HepG2 (cell line): ENCODE results near the gene COPS3. TPM values are rescaled to one million over a fixed set of nuclear protein-coding genes. Genes with fewer than 3 reads are reported as not detected.

ENCODE experiments used
- AGO2 ChIP-seq: fragments of 200-400 bp; formaldehyde crosslinking; optimal IDR thresholded peaks from 2 replicates; pipeline ENCODE3; 2017; ENCODE audit warnings: mild to moderate bottlenecking, low read depth, low read length, moderate library complexity
- FOXJ3 ChIP-seq: sonication (generic); formaldehyde crosslinking; IDR thresholded peaks from 2 replicates; pipeline ENCODE4 v1.4.0; 2020; ENCODE audit warnings: missing genetic modification reagents, mild to moderate bottlenecking, borderline replicate concordance
- GATA4 ChIP-seq: sonication (generic); IDR thresholded peaks from 2 replicates; pipeline ENCODE4 v1.6.1; 2016; ENCODE audit warnings: antibody characterized with exemption, low read depth, borderline replicate concordance
- HDAC6 ChIP-seq: fragments of 200-600 bp; sonication (generic); IDR thresholded peaks from 2 replicates; pipeline ENCODE4 v1.7.0; 2017; ENCODE audit warnings: mild to moderate bottlenecking, antibody characterized with exemption, low read length, low read depth
- KLF6 ChIP-seq: IDR thresholded peaks from 2 replicates; pipeline ENCODE4 v1.8.0; 2016; ENCODE audit warnings: missing biosample characterization, missing genetic modification reagents
- MATR3 ChIP-seq: sonication (generic); formaldehyde crosslinking; IDR thresholded peaks from 2 replicates; pipeline ENCODE4 v1.4.0; 2020; ENCODE audit warnings: missing genetic modification reagents
- PCBP2 ChIP-seq: fragments of 200-400 bp; formaldehyde crosslinking; optimal IDR thresholded peaks from 2 replicates; pipeline ENCODE3; 2018; ENCODE audit warnings: low read length, low read depth; ENCODE audit not compliant: poor library complexity, severe bottlenecking
- RELA ChIP-seq: sonication (generic); formaldehyde crosslinking; IDR thresholded peaks from 2 replicates; pipeline ENCODE4 v1.4.0; 2020; ENCODE audit warnings: missing genetic modification reagents
- SETDB1 ChIP-seq: sonication (generic); formaldehyde crosslinking; IDR thresholded peaks from 2 replicates; pipeline ENCODE4 v1.5.1; 2020; ENCODE audit warnings: missing genetic modification reagents, mild to moderate bottlenecking, borderline replicate concordance
- SRF ChIP-seq: IDR thresholded peaks from 2 replicates; pipeline ENCODE4 v1.6.1; 2011; ENCODE audit warnings: mild to moderate bottlenecking, low read depth, low read length, moderate library complexity
- ZKSCAN5 ChIP-seq: sonication (generic); formaldehyde crosslinking; IDR thresholded peaks from 2 replicates; pipeline ENCODE4 v1.5.1; 2020; ENCODE audit warnings: mild to moderate bottlenecking, missing genetic modification reagents
- ZMYM2 ChIP-seq: sonication (generic); formaldehyde crosslinking; IDR thresholded peaks from 2 replicates; pipeline ENCODE4 v1.8.0; 2022; ENCODE audit warnings: mild to moderate bottlenecking, missing genetic modification reagents
- ZNF354B ChIP-seq: sonication (generic); formaldehyde crosslinking; IDR thresholded peaks from 2 replicates; pipeline ENCODE4 v1.8.0; 2022; ENCODE audit warnings: mild to moderate bottlenecking, missing genetic modification reagents
- ZNF672 ChIP-seq: sonication (generic); formaldehyde crosslinking; IDR thresholded peaks from 2 replicates; pipeline ENCODE4 v1.8.1; 2022; ENCODE audit warnings: missing genetic modification reagents
- ZNF776 ChIP-seq: sonication (generic); formaldehyde crosslinking; IDR thresholded peaks from 2 replicates; pipeline ENCODE4 v1.4.0; 2020; ENCODE audit warnings: mild to moderate bottlenecking, missing genetic modification reagents
- polyA plus RNA-seq, 8 experiments: library from polyadenylated mRNA; depleted of rRNA in 3 of 8; stranded (reverse) in 7 of 8; unstranded in 1 of 8; fragments of >200 nt; fragmentation: Illumina TruSeq in 4 of 8; extraction: Trizol in 4 of 8; gene quantifications; 2 replicates each; pipeline versions ENCODE4 v1.2.1 to v1.2.3, GENCODE V29; 2011 to 2016; ENCODE audit warnings: low read depth in 4 of 8, missing spikeins in 1 of 8, mixed read lengths in 1 of 8; ENCODE audit not compliant: insufficient read depth in 1 of 8
- total RNA-seq, 5 experiments: library from RNA; depleted of rRNA; stranded (reverse); fragments of >200 nt; fragmentation: Illumina TruSeq; extraction: Trizol; gene quantifications; 2 replicates each; pipeline ENCODE4 v1.2.3, GENCODE V29; 2016; ENCODE audit warnings: low read depth in 1 of 5
- TF ChIP-seq, protein P1 (sequence below): sonication (generic); formaldehyde crosslinking; IDR thresholded peaks from 2 replicates; pipeline ENCODE4 v1.5.0; 2020; ENCODE audit warnings: missing genetic modification reagents, mild to moderate bottlenecking, borderline replicate concordance
- TF ChIP-seq, protein P2 (sequence below): sonication (generic); formaldehyde crosslinking; IDR thresholded peaks from 2 replicates; pipeline ENCODE4 v1.4.0; 2020; ENCODE audit warnings: low read depth, missing genetic modification reagents
- TF ChIP-seq, protein P3 (sequence below): sonication (generic); formaldehyde crosslinking; IDR thresholded peaks from 2 replicates; pipeline ENCODE4 v1.8.1; 2023; ENCODE audit warnings: mild to moderate bottlenecking, moderate library complexity, missing genetic modification reagents
- TF ChIP-seq, protein P4 (sequence below): conservative IDR thresholded peaks from 2 replicates; pipeline ENCODE4 v1.6.1; 2018; ENCODE audit warnings: missing genetic modification reagents
- TF ChIP-seq, protein P5 (sequence below): sonication (generic); formaldehyde crosslinking; conservative IDR thresholded peaks from 2 replicates; pipeline ENCODE4 v1.5.0; 2020; ENCODE audit warnings: missing genetic modification reagents

COPS3 gene
- total and polyA plus RNA-seq, 2 of the 13 experiments (the other 11 are each of a cell fraction or from before 2014, with no cell fraction given) = 46.3 to 103 TPM

DNA sequence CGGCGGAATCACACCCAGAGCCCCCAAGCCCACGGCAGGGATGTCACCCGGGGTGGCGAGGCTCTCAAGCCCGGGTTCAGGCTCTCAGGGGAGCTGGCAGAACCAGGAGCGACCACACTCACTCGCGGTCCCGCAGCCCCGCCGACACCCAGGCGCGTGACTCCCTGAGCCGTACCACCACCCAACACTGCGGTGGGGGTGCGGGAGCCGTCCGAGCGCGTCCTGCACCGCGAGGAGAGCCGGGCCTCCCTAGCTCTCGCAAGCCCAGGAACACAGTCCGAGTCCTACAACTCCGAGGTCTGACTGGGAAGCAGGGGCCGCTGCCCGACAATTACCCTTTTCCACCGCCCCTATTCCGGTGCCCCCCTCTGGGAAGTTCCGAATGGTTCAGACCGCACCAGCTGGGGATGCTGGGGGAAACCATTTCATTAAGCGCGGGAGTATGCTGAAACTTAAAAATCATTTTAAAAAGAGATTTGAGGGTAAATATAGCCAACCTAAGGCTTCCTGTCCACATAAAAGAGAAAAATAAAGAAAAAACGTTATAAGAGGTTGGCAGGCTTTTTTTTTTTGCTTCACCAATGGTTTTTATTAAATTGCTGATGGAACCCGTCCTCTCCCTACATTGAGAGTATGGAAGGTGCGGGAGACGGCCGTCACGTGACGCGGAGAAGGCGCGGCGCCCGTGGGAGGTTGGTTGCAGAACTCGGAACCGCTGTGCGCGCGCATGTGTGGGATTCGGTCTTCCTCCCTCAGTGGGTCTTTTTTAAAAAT is 43.8 kb downstream of the COPS3 start, which contains the start of gene FLCN (continued):
- TF ChIP-seq FOXJ3 (peak; percentile 47; the same call in 1 of the 2 replicates), GATA4 (no peak), HDAC6 (no peak), SETDB1 (CRISPR knock-in tag) (no peak), KLF6 (peak; percentile 58; the same call in 1 of the 2 replicates), SRF (no peak), AGO2 (no peak), ZNF776 (CRISPR knock-in tag) (peak; percentile 52; the same call in 1 of the 2 replicates), MATR3 (no peak), ZNF354B (no peak), RELA (CRISPR knock-in tag) (no peak), ZKSCAN5 (no peak), PCBP2 (no peak), ZNF672 (CRISPR knock-in tag) (no peak), ZMYM2 (CRISPR knock-in tag) (no peak)
- TF ChIP-seq, protein P1, sequence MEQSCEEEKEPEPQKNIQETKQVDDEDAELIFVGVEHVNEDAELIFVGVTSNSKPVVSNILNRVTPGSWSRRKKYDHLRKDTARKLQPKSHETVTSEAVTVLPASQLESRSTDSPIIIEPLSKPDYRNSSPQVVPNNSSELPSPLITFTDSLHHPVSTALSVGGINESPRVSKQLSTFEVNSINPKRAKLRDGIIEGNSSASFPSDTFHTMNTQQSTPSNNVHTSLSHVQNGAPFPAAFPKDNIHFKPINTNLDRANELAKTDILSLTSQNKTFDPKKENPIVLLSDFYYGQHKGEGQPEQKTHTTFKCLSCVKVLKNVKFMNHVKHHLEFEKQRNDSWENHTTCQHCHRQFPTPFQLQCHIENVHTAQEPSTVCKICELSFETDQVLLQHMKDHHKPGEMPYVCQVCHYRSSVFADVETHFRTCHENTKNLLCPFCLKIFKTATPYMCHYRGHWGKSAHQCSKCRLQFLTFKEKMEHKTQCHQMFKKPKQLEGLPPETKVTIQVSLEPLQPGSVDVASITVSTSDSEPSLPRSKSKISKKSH (CRISPR knock-in tag) = no peak
- TF ChIP-seq, protein P2, sequence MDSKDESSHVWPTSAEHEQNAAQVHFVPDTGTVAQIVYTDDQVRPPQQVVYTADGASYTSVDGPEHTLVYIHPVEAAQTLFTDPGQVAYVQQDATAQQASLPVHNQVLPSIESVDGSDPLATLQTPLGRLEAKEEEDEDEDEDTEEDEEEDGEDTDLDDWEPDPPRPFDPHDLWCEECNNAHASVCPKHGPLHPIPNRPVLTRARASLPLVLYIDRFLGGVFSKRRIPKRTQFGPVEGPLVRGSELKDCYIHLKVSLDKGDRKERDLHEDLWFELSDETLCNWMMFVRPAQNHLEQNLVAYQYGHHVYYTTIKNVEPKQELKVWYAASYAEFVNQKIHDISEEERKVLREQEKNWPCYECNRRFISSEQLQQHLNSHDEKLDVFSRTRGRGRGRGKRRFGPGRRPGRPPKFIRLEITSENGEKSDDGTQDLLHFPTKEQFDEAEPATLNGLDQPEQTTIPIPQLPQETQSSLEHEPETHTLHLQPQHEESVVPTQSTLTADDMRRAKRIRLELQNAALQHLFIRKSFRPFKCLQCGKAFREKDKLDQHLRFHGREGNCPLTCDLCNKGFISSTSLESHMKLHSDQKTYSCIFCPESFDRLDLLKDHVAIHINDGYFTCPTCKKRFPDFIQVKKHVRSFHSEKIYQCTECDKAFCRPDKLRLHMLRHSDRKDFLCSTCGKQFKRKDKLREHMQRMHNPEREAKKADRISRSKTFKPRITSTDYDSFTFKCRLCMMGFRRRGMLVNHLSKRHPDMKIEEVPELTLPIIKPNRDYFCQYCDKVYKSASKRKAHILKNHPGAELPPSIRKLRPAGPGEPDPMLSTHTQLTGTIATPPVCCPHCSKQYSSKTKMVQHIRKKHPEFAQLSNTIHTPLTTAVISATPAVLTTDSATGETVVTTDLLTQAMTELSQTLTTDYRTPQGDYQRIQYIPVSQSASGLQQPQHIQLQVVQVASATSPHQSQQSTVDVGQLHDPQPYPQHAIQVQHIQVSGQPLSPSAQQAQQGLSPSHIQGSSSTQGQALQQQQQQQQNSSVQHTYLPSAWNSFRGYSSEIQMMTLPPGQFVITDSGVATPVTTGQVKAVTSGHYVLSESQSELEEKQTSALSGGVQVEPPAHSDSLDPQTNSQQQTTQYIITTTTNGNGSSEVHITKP = peak; percentile 99
- TF ChIP-seq, protein P3, sequence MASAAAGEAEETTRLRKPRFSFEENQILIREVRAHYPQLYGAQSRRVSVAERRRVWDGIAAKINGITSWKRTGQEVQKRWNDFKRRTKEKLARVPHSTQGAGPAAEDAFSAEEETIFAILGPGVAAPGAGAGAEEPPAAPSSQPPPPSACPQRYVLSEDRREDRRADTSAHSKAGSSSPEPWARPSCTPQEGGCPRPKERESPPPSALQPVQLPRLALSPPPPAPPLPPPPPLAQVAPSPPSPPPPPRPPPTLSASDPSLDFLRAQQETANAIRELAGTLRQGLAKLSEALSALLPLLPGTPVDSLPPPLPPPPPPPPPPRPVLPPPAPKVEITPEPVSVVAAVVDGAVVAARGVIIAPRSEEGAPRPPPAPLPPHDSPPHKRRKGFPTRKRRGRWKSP (CRISPR knock-in tag) = peak; percentile 46; the same call in 1 of the 2 replicates
- TF ChIP-seq, protein P4, sequence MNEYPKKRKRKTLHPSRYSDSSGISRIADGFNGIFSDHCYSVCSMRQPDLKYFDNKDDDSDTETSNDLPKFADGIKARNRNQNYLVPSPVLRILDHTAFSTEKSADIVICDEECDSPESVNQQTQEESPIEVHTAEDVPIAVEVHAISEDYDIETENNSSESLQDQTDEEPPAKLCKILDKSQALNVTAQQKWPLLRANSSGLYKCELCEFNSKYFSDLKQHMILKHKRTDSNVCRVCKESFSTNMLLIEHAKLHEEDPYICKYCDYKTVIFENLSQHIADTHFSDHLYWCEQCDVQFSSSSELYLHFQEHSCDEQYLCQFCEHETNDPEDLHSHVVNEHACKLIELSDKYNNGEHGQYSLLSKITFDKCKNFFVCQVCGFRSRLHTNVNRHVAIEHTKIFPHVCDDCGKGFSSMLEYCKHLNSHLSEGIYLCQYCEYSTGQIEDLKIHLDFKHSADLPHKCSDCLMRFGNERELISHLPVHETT = no peak
- TF ChIP-seq, protein P5, sequence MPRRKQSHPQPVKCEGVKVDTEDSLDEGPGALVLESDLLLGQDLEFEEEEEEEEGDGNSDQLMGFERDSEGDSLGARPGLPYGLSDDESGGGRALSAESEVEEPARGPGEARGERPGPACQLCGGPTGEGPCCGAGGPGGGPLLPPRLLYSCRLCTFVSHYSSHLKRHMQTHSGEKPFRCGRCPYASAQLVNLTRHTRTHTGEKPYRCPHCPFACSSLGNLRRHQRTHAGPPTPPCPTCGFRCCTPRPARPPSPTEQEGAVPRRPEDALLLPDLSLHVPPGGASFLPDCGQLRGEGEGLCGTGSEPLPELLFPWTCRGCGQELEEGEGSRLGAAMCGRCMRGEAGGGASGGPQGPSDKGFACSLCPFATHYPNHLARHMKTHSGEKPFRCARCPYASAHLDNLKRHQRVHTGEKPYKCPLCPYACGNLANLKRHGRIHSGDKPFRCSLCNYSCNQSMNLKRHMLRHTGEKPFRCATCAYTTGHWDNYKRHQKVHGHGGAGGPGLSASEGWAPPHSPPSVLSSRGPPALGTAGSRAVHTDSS (CRISPR knock-in tag) = no peak
